AG20443 (cell line): ENCODE data around the gene GON7.
"Not testable (repeated sequence)": the region's sequence is repeated elsewhere in the genome, so short reads cannot be mapped to it uniquely, and the experiment has no call there.

Source experiments
- DNase-seq: peaks from one replicate; pipeline ENCODE4 v3.0.0; 2012; ENCODE audit warnings: low spot score, mixed read lengths

Gene GON7

GRCh38 chr14:93158349-93158748 is 48.5 kb downstream of the GON7 start:
- DNase-seq, result not testable (repeated sequence)

GRCh38 chr14:93156693-93157369 is 50.0 kb downstream of the GON7 start:
- DNase-seq, result no peak

GRCh38 chr14:93155667-93156066 is 51.2 kb downstream of the GON7 start:
- no peak for DNase-seq

- DNase-seq, result no peak
These were observed 53.7 kb downstream of the GON7 start for GRCh38 chr14:93153121-93153520.
